SK-N-SH treated with all-trans-retinoic acid at 6 μM for 48 hours (cell line): ENCODE measurements around the gene SEZ6L2.
"Not testable (repeated sequence)": the region's sequence is repeated elsewhere in the genome, so short reads cannot be mapped to it uniquely, and the experiment has no call there.

Experiments
- ATAC-seq: fragments of 200-7000 bp; cut with Tn5 transposase; 3 replicates; pipeline ENCODE4 v1.9.1; 2020; ENCODE audit warnings: mild to moderate bottlenecking, moderate library complexity
- ARNTL ChIP-seq: fragments of 450-650 bp; formaldehyde crosslinking; IDR thresholded peaks from 2 replicates; pipeline ENCODE4 v1.5.0; 2020; ENCODE audit warnings: low read depth, mild to moderate bottlenecking, moderate library complexity, borderline replicate concordance
- BACH2 ChIP-seq: fragments of 250-450 bp; sonication (Bioruptor Pico); IDR thresholded peaks from 2 replicates; pipeline ENCODE4 v1.9.0; 2021; ENCODE audit warnings: mild to moderate bottlenecking, borderline replicate concordance
- CSDC2 ChIP-seq: fragments of 250-450 bp; sonication (Bioruptor Pico); IDR thresholded peaks from 2 replicates; pipeline ENCODE4 v1.5.0; 2020; ENCODE audit warnings: mild to moderate bottlenecking, moderate library complexity
- ESRRG ChIP-seq: fragments of 250-450 bp; sonication (Bioruptor Pico); IDR thresholded peaks from 2 replicates; pipeline ENCODE4 v1.6.1; 2021; ENCODE audit warnings: mild to moderate bottlenecking
- GLIS3 ChIP-seq: fragments of 250-450 bp; sonication (Bioruptor Pico); IDR thresholded peaks from 2 replicates; pipeline ENCODE4 v1.5.0; 2020; ENCODE audit warnings: mild to moderate bottlenecking, moderate library complexity
- ISL1 ChIP-seq: fragments of 250-450 bp; sonication (Bioruptor Pico); IDR thresholded peaks from 2 replicates; pipeline ENCODE4 v2.1.2; 2022; ENCODE audit warnings: mild to moderate bottlenecking, moderate library complexity
- OSR1 ChIP-seq: fragments of 250-450 bp; sonication (Bioruptor Pico); IDR thresholded peaks from 2 replicates; pipeline ENCODE4 v1.8.0; 2022; ENCODE audit warnings: moderate library complexity, mild to moderate bottlenecking, inconsistent platforms
- PPARA ChIP-seq: fragments of 250-450 bp; sonication (Bioruptor Pico); IDR thresholded peaks from 2 replicates; pipeline ENCODE4 v1.5.0; 2020; ENCODE audit warnings: mild to moderate bottlenecking, borderline replicate concordance
- RARB ChIP-seq: fragments of 250-450 bp; sonication (Bioruptor Pico); IDR thresholded peaks from 2 replicates; pipeline ENCODE4 v1.8.0; 2021; ENCODE audit warnings: mild to moderate bottlenecking, moderate library complexity
- SNAI2 ChIP-seq: fragments of 250-450 bp; sonication (Bioruptor Pico); IDR thresholded peaks from 2 replicates; pipeline ENCODE4 v1.5.0; 2020; ENCODE audit warnings: mild to moderate bottlenecking, moderate library complexity
- TCF4 ChIP-seq: fragments of 250-450 bp; sonication (Bioruptor Pico); IDR thresholded peaks from 2 replicates; pipeline ENCODE4 v1.8.0; 2021; ENCODE audit warnings: mild to moderate bottlenecking, moderate library complexity, borderline replicate concordance
- TOX ChIP-seq: fragments of 250-450 bp; sonication (Bioruptor Pico); IDR thresholded peaks from 2 replicates; pipeline ENCODE4 v1.8.0; 2021; ENCODE audit warnings: mild to moderate bottlenecking, moderate library complexity, borderline replicate concordance
- ZFP3 ChIP-seq: fragments of 250-450 bp; sonication (Bioruptor Pico); IDR thresholded peaks from 2 replicates; pipeline ENCODE4 v1.5.0; 2020; ENCODE audit warnings: mild to moderate bottlenecking, moderate library complexity
- ZFP30 ChIP-seq: fragments of 450-650 bp; formaldehyde crosslinking; IDR thresholded peaks from 2 replicates; pipeline ENCODE4 v1.5.0; 2022; ENCODE audit warnings: mild to moderate bottlenecking, moderate library complexity
- ZNF565 ChIP-seq: fragments of 450-650 bp; formaldehyde crosslinking; conservative IDR thresholded peaks from 2 replicates; pipeline ENCODE4 v1.5.0; 2020; ENCODE audit warnings: low read depth, mild to moderate bottlenecking, moderate library complexity
- ZNF70 ChIP-seq: fragments of 450-650 bp; formaldehyde crosslinking; IDR thresholded peaks from 2 replicates; pipeline ENCODE4 v1.5.0; 2020; ENCODE audit warnings: mild to moderate bottlenecking, moderate library complexity
- ZNF8 ChIP-seq: fragments of 450-650 bp; formaldehyde crosslinking; IDR thresholded peaks from 2 replicates; pipeline ENCODE4 v1.5.0; 2020; ENCODE audit warnings: mild to moderate bottlenecking, moderate library complexity
- TF ChIP-seq, protein P1 (sequence below): fragments of 250-450 bp; sonication (Bioruptor Pico); IDR thresholded peaks from 2 replicates; pipeline ENCODE4 v1.5.0; 2020; ENCODE audit warnings: mild to moderate bottlenecking, moderate library complexity
- TF ChIP-seq, protein P2 (sequence below): fragments of 250-450 bp; sonication (Bioruptor Pico); IDR thresholded peaks from 2 replicates; pipeline ENCODE4 v1.5.1; 2021; ENCODE audit warnings: mild to moderate bottlenecking, moderate library complexity
- TF ChIP-seq, protein P3 (sequence below): fragments of 250-450 bp; sonication (Bioruptor Pico); IDR thresholded peaks from 2 replicates; pipeline ENCODE4 v1.5.1; 2020; ENCODE audit warnings: low read depth, mild to moderate bottlenecking, moderate library complexity
- TF ChIP-seq, protein P4 (sequence below): fragments of 250-450 bp; sonication (Bioruptor Pico); IDR thresholded peaks from 2 replicates; pipeline ENCODE4 v1.8.0; 2021; ENCODE audit warnings: low read depth, mild to moderate bottlenecking, moderate library complexity, borderline replicate concordance
- TF ChIP-seq, protein P5 (sequence below): fragments of 250-450 bp; sonication (Bioruptor Pico); IDR thresholded peaks from 2 replicates; pipeline ENCODE4 v1.8.0; 2020; ENCODE audit warnings: mild to moderate bottlenecking, moderate library complexity, borderline replicate concordance

Gene SEZ6L2

DNA sequence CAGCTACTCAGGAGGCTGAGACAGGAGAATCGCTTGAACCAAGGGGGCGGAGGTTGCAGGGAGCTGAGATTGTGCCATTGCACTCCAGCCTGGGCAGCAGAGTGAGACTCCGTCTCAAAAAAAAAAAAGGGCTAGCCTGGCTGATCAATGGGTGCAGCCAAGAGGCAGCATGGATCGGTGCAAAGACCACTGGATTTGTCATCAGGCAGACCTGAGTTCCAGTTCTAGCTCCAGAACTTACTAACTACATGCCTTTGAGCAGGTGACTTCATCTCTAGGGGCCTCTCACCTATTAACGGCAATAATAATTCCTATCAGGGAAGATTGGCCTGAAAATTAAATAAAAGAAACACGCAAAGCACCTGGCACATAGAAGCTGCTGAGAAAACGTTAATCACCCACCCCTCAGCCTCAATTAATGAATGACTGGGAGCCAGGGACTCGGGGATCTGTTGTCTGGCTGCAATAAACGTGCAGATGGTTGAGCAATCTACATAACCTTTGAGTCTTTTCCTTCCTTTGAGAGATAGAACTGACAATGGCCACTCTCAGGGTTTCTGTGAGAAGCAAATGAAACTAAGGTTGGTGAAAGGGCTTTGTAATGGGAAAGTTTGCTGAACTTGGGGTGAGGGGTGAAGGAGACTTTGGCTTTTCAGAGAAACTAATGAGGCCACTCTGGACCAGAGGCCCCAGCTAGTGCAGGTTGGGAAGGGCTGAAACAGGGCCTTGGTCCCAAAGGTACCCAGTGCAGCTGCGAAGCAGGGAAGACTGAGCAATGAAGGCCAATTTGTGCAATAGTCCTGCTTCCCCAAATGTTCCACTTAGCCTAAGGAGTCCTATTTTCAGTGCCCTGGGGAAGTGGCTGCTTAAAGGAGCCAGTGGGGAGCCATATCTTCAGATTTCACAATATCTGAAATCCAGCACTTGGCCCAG lies 7.6 kb downstream of the SEZ6L2 start:
- no peak for TF ChIP-seq ISL1
- no peak for TF ChIP-seq PPARA (CRISPR knock-in tag)
- TF ChIP-seq RARB (CRISPR knock-in tag), result no peak
- no peak for TF ChIP-seq ZNF70 (CRISPR knock-in tag)
- TF ChIP-seq, protein P1, sequence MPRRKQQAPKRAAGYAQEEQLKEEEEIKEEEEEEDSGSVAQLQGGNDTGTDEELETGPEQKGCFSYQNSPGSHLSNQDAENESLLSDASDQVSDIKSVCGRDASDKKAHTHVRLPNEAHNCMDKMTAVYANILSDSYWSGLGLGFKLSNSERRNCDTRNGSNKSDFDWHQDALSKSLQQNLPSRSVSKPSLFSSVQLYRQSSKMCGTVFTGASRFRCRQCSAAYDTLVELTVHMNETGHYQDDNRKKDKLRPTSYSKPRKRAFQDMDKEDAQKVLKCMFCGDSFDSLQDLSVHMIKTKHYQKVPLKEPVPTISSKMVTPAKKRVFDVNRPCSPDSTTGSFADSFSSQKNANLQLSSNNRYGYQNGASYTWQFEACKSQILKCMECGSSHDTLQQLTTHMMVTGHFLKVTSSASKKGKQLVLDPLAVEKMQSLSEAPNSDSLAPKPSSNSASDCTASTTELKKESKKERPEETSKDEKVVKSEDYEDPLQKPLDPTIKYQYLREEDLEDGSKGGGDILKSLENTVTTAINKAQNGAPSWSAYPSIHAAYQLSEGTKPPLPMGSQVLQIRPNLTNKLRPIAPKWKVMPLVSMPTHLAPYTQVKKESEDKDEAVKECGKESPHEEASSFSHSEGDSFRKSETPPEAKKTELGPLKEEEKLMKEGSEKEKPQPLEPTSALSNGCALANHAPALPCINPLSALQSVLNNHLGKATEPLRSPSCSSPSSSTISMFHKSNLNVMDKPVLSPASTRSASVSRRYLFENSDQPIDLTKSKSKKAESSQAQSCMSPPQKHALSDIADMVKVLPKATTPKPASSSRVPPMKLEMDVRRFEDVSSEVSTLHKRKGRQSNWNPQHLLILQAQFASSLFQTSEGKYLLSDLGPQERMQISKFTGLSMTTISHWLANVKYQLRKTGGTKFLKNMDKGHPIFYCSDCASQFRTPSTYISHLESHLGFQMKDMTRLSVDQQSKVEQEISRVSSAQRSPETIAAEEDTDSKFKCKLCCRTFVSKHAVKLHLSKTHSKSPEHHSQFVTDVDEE, result no peak
- no peak for TF ChIP-seq TCF4 (CRISPR knock-in tag)
- no peak for TF ChIP-seq OSR1 (CRISPR knock-in tag)
- TF ChIP-seq, protein P2, sequence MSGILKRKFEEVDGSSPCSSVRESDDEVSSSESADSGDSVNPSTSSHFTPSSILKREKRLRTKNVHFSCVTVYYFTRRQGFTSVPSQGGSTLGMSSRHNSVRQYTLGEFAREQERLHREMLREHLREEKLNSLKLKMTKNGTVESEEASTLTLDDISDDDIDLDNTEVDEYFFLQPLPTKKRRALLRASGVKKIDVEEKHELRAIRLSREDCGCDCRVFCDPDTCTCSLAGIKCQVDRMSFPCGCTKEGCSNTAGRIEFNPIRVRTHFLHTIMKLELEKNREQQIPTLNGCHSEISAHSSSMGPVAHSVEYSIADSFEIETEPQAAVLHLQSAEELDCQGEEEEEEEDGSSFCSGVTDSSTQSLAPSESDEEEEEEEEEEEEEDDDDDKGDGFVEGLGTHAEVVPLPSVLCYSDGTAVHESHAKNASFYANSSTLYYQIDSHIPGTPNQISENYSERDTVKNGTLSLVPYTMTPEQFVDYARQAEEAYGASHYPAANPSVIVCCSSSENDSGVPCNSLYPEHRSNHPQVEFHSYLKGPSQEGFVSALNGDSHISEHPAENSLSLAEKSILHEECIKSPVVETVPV (CRISPR knock-in tag), result no peak
- no peak for TF ChIP-seq ESRRG (CRISPR knock-in tag)
- no peak for TF ChIP-seq ZNF8 (CRISPR knock-in tag)
- TF ChIP-seq BACH2 (CRISPR knock-in tag), result no peak
- TF ChIP-seq, protein P3, sequence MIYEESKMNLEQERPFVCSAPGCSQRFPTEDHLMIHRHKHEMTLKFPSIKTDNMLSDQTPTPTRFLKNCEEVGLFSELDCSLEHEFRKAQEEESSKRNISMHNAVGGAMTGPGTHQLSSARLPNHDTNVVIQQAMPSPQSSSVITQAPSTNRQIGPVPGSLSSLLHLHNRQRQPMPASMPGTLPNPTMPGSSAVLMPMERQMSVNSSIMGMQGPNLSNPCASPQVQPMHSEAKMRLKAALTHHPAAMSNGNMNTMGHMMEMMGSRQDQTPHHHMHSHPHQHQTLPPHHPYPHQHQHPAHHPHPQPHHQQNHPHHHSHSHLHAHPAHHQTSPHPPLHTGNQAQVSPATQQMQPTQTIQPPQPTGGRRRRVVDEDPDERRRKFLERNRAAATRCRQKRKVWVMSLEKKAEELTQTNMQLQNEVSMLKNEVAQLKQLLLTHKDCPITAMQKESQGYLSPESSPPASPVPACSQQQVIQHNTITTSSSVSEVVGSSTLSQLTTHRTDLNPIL (CRISPR knock-in tag), result no peak
- TF ChIP-seq ZFP3, result no peak
- TF ChIP-seq TOX (CRISPR knock-in tag), result no peak
- no peak for TF ChIP-seq CSDC2 (CRISPR knock-in tag)
- TF ChIP-seq ARNTL (CRISPR knock-in tag), result no peak
- TF ChIP-seq GLIS3, result no peak
- TF ChIP-seq ZFP30 (CRISPR knock-in tag), result no peak
- no peak for ATAC-seq

DNA sequence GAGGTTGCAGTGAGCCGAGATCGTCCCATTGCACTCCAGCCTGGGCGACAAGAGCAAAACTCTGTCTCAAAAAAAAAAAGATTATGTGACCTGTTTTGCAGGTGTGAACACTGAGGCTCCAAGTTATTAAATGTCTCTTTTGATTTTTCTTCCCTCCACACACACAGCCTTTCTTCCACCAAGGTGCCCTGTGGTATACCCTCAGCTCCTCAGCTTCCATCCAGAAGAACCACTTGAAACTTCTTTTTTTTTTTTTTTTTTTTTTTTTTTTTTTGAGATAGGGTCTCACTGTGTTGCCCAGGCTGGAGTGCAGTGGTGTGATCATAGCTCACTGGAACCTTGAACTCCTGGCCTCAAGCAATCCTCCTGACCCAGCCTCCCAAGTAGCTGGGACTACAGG lies 10.0 kb downstream of the SEZ6L2 start:
- not testable (repeated sequence) for ATAC-seq

DNA sequence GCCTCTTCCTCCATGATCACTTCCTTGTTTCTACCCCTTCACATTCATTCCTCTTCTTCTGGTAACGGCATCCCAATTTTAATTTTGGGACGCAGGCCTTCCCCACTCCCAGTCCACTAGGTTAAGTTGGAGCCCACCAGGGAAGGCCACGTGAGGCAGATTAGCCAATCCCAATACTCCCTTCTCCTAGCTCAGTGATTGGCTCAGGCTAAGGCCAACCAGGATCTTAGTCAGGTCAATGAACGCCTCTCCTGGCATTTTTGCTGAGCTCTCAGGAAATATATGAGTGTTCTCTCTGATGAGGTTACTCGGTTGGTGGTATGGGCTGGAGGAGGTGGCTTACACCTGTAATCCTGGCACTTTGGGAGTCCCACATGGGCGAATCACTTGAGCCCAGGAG lies 15.4 kb downstream of the SEZ6L2 start:
- TF ChIP-seq ZNF8 (CRISPR knock-in tag) (no peak), ZFP30 (CRISPR knock-in tag) (no peak), OSR1 (CRISPR knock-in tag) (no peak), BACH2 (CRISPR knock-in tag) (no peak), RARB (CRISPR knock-in tag) (no peak), ISL1 (no peak), ZNF70 (CRISPR knock-in tag) (no peak), SNAI2 (CRISPR knock-in tag) (no peak), ZNF565 (CRISPR knock-in tag) (no peak), ARNTL (CRISPR knock-in tag) (no peak), GLIS3 (no peak), TOX (CRISPR knock-in tag) (no peak)
- TF ChIP-seq, protein P2 (CRISPR knock-in tag), result no peak
- TF ChIP-seq, protein P4, sequence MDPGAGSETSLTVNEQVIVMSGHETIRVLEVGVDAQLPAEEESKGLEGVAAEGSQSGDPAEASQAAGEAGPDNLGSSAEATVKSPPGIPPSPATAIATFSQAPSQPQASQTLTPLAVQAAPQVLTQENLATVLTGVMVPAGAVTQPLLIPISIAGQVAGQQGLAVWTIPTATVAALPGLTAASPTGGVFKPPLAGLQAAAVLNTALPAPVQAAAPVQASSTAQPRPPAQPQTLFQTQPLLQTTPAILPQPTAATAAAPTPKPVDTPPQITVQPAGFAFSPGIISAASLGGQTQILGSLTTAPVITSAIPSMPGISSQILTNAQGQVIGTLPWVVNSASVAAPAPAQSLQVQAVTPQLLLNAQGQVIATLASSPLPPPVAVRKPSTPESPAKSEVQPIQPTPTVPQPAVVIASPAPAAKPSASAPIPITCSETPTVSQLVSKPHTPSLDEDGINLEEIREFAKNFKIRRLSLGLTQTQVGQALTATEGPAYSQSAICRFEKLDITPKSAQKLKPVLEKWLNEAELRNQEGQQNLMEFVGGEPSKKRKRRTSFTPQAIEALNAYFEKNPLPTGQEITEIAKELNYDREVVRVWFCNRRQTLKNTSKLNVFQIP (CRISPR knock-in tag), result no peak
- TF ChIP-seq, protein P5, sequence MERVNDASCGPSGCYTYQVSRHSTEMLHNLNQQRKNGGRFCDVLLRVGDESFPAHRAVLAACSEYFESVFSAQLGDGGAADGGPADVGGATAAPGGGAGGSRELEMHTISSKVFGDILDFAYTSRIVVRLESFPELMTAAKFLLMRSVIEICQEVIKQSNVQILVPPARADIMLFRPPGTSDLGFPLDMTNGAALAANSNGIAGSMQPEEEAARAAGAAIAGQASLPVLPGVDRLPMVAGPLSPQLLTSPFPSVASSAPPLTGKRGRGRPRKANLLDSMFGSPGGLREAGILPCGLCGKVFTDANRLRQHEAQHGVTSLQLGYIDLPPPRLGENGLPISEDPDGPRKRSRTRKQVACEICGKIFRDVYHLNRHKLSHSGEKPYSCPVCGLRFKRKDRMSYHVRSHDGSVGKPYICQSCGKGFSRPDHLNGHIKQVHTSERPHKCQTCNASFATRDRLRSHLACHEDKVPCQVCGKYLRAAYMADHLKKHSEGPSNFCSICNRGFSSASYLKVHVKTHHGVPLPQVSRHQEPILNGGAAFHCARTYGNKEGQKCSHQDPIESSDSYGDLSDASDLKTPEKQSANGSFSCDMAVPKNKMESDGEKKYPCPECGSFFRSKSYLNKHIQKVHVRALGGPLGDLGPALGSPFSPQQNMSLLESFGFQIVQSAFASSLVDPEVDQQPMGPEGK, result no peak
- TF ChIP-seq, protein P1, result no peak

More for the DNA sequence above, 15.4 kb downstream of the SEZ6L2 start:
- no peak for ATAC-seq
